Measurements from ENCODE around the gene NLN.
"Not testable (repeated sequence)": the region's sequence is repeated elsewhere in the genome, so short reads cannot be mapped to it uniquely, and the experiment has no call there.

Gene NLN

GRCh38 chr5:65775476-65775875, 53.5 kb downstream of the NLN start:
- no peak for DNase-seq

- no peak for DNase-seq
Measured at GRCh38 chr5:65776441-65777141, 54.6 kb downstream of the NLN start.

- DNase-seq: no peak
Measured at GRCh38 chr5:65778126-65778525, 56.1 kb downstream of the NLN start.

- DNase-seq: no peak
Measured at GRCh38 chr5:65779643-65780042, 57.6 kb downstream of the NLN start.

- not testable (repeated sequence) for DNase-seq
Measured at GRCh38 chr5:65788296-65788695, 66.3 kb downstream of the NLN start.

GRCh38 chr5:65790371-65791163, 68.6 kb downstream of the NLN start:
- DNase-seq: no peak

GRCh38 chr5:65791712-65792673, 70.0 kb downstream of the NLN start:
- no peak for DNase-seq

GRCh38 chr5:65796269-65796668, 74.3 kb downstream of the NLN start:
- DNase-seq: no peak

GRCh38 chr5:65796751-65797316, 74.8 kb downstream of the NLN start:
- no peak for DNase-seq

- no peak for DNase-seq
Measured at GRCh38 chr5:65797481-65797880, 75.5 kb downstream of the NLN start.

GRCh38 chr5:65799857-65800256, 77.9 kb downstream of the NLN start:
- DNase-seq: no peak

- DNase-seq: no peak
Measured at GRCh38 chr5:65800775-65801174, 78.8 kb downstream of the NLN start.

- no peak for DNase-seq
Measured at GRCh38 chr5:65801352-65801783, 79.4 kb downstream of the NLN start.

- DNase-seq: no peak
Measured at GRCh38 chr5:65802080-65802479, 80.1 kb downstream of the NLN start.

- no peak for DNase-seq
Measured at GRCh38 chr5:65802820-65803219, 80.8 kb downstream of the NLN start.

GRCh38 chr5:65803699-65804391, 81.8 kb downstream of the NLN start:
- no peak for DNase-seq

GRCh38 chr5:65805089-65805488, 83.1 kb downstream of the NLN start:
- no peak for DNase-seq

- DNase-seq: not testable (repeated sequence)
Measured at GRCh38 chr5:65807494-65807893, 85.5 kb downstream of the NLN start.

GRCh38 chr5:65808251-65808741, 86.3 kb downstream of the NLN start:
- no peak for DNase-seq

GRCh38 chr5:65808818-65809217, 86.8 kb downstream of the NLN start:
- DNase-seq: no peak

- DNase-seq: no peak
Measured at GRCh38 chr5:65809817-65810531, 88.0 kb downstream of the NLN start.

All from stimulated activated CD4-positive, alpha-beta T cell treated with anti-CD3 and anti-CD28 coated beads, Interleukin-12 subunit alpha, Interleukin-12 subunit beta, amount 100 ng/mL, for 4 hours (primary cell).